Mesenchymal stem cell (in vitro differentiated cells and primary cell): ENCODE measurements around the gene ZNF669. TPM values are rescaled to one million over a fixed set of nuclear protein-coding genes. Genes with fewer than 3 reads are reported as not detected.
A peak's percentile ranks its signal among the peaks of the same experiment; 100 is the strongest.
"Not testable (repeated sequence)": the region's sequence is repeated elsewhere in the genome, so short reads cannot be mapped to it uniquely, and the experiment has no call there.

Experiments used
- DNase-seq: peaks from one replicate; pipeline ENCODE4 v3.0.0-alpha.2; 2013
- H2AFZ ChIP-seq: one replicate; pipeline ENCODE4 v1.6.1; 2013; ENCODE audit warnings: low read depth, mild to moderate bottlenecking, control low read depth, inconsistent platforms, low read length, moderate library complexity
- H2AK5ac ChIP-seq: 2 replicates; pipeline ENCODE4 v1.6.1; 2013; ENCODE audit warnings: low read length, moderate library complexity, mild to moderate bottlenecking, inconsistent platforms; ENCODE audit not compliant: severe bottlenecking
- H2BK120ac ChIP-seq: one replicate; pipeline ENCODE4 v1.6.1; 2013; ENCODE audit warnings: low read depth, mild to moderate bottlenecking, inconsistent platforms, low read length, moderate library complexity
- H2BK12ac ChIP-seq, 2 experiments: one replicate each; pipeline ENCODE4 v1.6.1; 2013; ENCODE audit warnings: inconsistent platforms in 2 of 2, low read length in 2 of 2, mild to moderate bottlenecking in 2 of 2, moderate library complexity in 2 of 2, control low read depth in 1 of 2
- H2BK15ac ChIP-seq: one replicate; pipeline ENCODE4 v1.6.1; 2013; ENCODE audit warnings: mild to moderate bottlenecking, low read depth, inconsistent platforms; ENCODE audit not compliant: poor library complexity, severe bottlenecking
- H2BK5ac ChIP-seq: 2 replicates; pipeline ENCODE4 v1.6.1; 2013; ENCODE audit warnings: low read depth, mild to moderate bottlenecking, low read length, control low read depth, inconsistent platforms; ENCODE audit not compliant: poor library complexity, severe bottlenecking
- H3K14ac ChIP-seq, 2 experiments: one replicate each; pipeline ENCODE4 v1.6.1; 2013; ENCODE audit warnings: inconsistent platforms in 2 of 2, low read length in 2 of 2, control low read depth in 1 of 2, mild to moderate bottlenecking in 1 of 2, moderate library complexity in 1 of 2
- H3K18ac ChIP-seq, 2 experiments: one replicate each; pipeline ENCODE4 v1.6.1; 2013; ENCODE audit warnings: inconsistent platforms in 2 of 2, low read length in 2 of 2, control low read depth in 1 of 2, low read depth in 1 of 2, mild to moderate bottlenecking in 1 of 2
- H3K23ac ChIP-seq, 2 experiments: one replicate each; pipeline ENCODE4 v1.6.1; 2013; ENCODE audit warnings: inconsistent platforms in 2 of 2, low read length in 2 of 2, mild to moderate bottlenecking in 2 of 2, moderate library complexity in 2 of 2, control low read depth in 1 of 2
- H3K27ac ChIP-seq: 2 replicates; pipeline ENCODE4 v1.5.1; 2013; ENCODE audit warnings: mild to moderate bottlenecking, moderate library complexity, low read length, control low read depth, inconsistent platforms; ENCODE audit not compliant: poor library complexity, severe bottlenecking
- H3K27me3 ChIP-seq, 2 experiments: 2 replicates each; pipeline versions ENCODE4 v1.6.1 to v1.7.0; 2013; ENCODE audit warnings: low read length in 2 of 2, mild to moderate bottlenecking in 2 of 2, moderate library complexity in 2 of 2, control low read depth in 1 of 2, inconsistent platforms in 1 of 2; ENCODE audit not compliant: control insufficient read depth in 1 of 2, insufficient read depth in 1 of 2
- H3K36me3 ChIP-seq, 2 experiments: 2 replicates each; pipeline versions ENCODE4 v1.6.1 to v1.7.0; 2013; ENCODE audit warnings: low read length in 2 of 2, control low read depth in 1 of 2, inconsistent platforms in 1 of 2, low read depth in 1 of 2, mild to moderate bottlenecking in 1 of 2; ENCODE audit not compliant: insufficient read depth in 2 of 2, control insufficient read depth in 1 of 2
- H3K4ac ChIP-seq, 2 experiments: one replicate each; pipeline ENCODE4 v1.6.1; 2013; ENCODE audit warnings: inconsistent platforms in 2 of 2, low read length in 2 of 2, mild to moderate bottlenecking in 2 of 2, moderate library complexity in 2 of 2, control low read depth in 1 of 2, low read depth in 1 of 2
- H3K4me1 ChIP-seq: 2 replicates; pipeline ENCODE4 v1.6.1; 2013; ENCODE audit warnings: low read depth, low read length, control low read depth; ENCODE audit not compliant: control insufficient read depth, insufficient read depth
- H3K4me2 ChIP-seq: 2 replicates; pipeline ENCODE4 v1.6.1; 2013; ENCODE audit warnings: low read length, mild to moderate bottlenecking, inconsistent platforms; ENCODE audit not compliant: poor library complexity, severe bottlenecking
- H3K4me3 ChIP-seq, 2 experiments: 2 replicates each; pipeline versions ENCODE4 v1.5.1 to v1.7.0; 2013; ENCODE audit warnings: low read length in 2 of 2, mild to moderate bottlenecking in 2 of 2, control low read depth in 1 of 2, low read depth in 1 of 2; ENCODE audit not compliant: insufficient read depth in 1 of 2
- H3K79me1 ChIP-seq: replicated peaks from 2 replicates; pipeline ENCODE4 v1.6.1; 2013; ENCODE audit warnings: mild to moderate bottlenecking, control low read depth, low read length, inconsistent platforms; ENCODE audit not compliant: poor library complexity, severe bottlenecking
- H3K9ac ChIP-seq: 2 replicates; pipeline ENCODE4 v1.7.0; 2013; ENCODE audit warnings: mild to moderate bottlenecking, low read length, moderate library complexity
- H3K9me3 ChIP-seq: 2 replicates; pipeline ENCODE4 v1.7.0; 2013; ENCODE audit warnings: mild to moderate bottlenecking, low read length; ENCODE audit not compliant: control insufficient read depth
- H4K8ac ChIP-seq: one replicate; pipeline ENCODE4 v1.6.1; 2013; ENCODE audit warnings: inconsistent platforms, mild to moderate bottlenecking, low read length, moderate library complexity
- H4K91ac ChIP-seq: one replicate; pipeline ENCODE4 v1.6.1; 2013; ENCODE audit warnings: mild to moderate bottlenecking, low read length, inconsistent platforms
- WGBS: methylation state at CpG from one replicate; pipeline ENCODE4 v1.1.7; 2013; ENCODE audit warnings: mixed read lengths; 5-methylcytosine and 5-hydroxymethylcytosine counted together
- polyA plus RNA-seq, 2 experiments: library from polyadenylated mRNA; stranded (reverse); fragments of 200-250 nt; gene quantifications; one replicate each; pipeline ENCODE4 v1.2.3, GENCODE V29; 2013

Gene ZNF669
- polyA plus RNA-seq (2013, experiment 1 of 2), result 3.9 TPM
- polyA plus RNA-seq (2013, experiment 2 of 2), result 3.8 TPM

- Histone ChIP-seq H2BK5ac (peak within 1 kb of the TSS; percentile 87), H2BK120ac (peak within 1 kb of the TSS; percentile 54), H4K91ac (peak within 1 kb of the TSS; percentile 65), H3K9me3 (peaks cover 29% of the 10 kb centered on the region), H3K4me1 (no peaks in the 10 kb centered on the region), H3K4me2 (peak within 1 kb of the TSS; percentile 73), H3K27me3 (no peaks in the 10 kb centered on the region), H2AK5ac (no peak within 1 kb of the TSS), H3K14ac (peak within 1 kb of the TSS in 1 of 2 experiments; percentile 97), H3K4ac (peak within 1 kb of the TSS; percentile 71 to 73), H3K27ac (peak within 1 kb of the TSS; percentile 92), H3K18ac (peak within 1 kb of the TSS; percentile 72 to 89), H3K23ac (peak within 1 kb of the TSS in 1 of 2 experiments; percentile 96), H2AFZ (peak within 1 kb of the TSS; percentile 86), H3K79me1 (peaks cover 11% of the 10 kb centered on the region), H2BK15ac (peak within 1 kb of the TSS; percentile 30), H4K8ac (peak within 1 kb of the TSS; percentile 78), H3K9ac (peak within 1 kb of the TSS; percentile 97), H2BK12ac (peak within 1 kb of the TSS in 1 of 2 experiments; percentile 77), H3K4me3 (peak within 1 kb of the TSS; percentile 92 to 99), H3K36me3 (peaks cover 15 to 29% of the 10 kb centered on the region in 2 experiments)
- peak; percentile 97 for DNase-seq
- under 1% methylated on average over 49 of the region's 58 CpGs for WGBS
These were observed at the start of gene ZNF669 for GRCh38 chr1:247103859-247104591. Gene ZNF669 (minus strand): TSS chr1:247104356. CDS start chr1:247104199, 157 bp downstream.

- Histone ChIP-seq H2AK5ac (no peak overlapping the region), H3K4me3 (peak overlapping the region in 1 of 2 experiments; percentile 19), H3K4me2 (no peak overlapping the region), H4K91ac (no peak overlapping the region), H3K27me3 (no peaks in the 10 kb centered on the region), H3K14ac (no peak overlapping the region), H3K9ac (no peak overlapping the region), H3K4me1 (no peaks in the 10 kb centered on the region), H2BK5ac (no peak overlapping the region), H2BK120ac (no peak overlapping the region), H4K8ac (no peak overlapping the region), H2AFZ (no peak overlapping the region), H3K18ac (no peak overlapping the region), H3K23ac (no peak overlapping the region), H3K36me3 (peaks cover 18% of the 10 kb centered on the region in 2 experiments), H3K9me3 (peaks cover 84% of the 10 kb centered on the region), H3K4ac (no peak overlapping the region), H3K79me1 (peaks cover 41% of the 10 kb centered on the region), H3K27ac (no peak overlapping the region), H2BK15ac (no peak overlapping the region), H2BK12ac (no peak overlapping the region)
- WGBS, result 96% methylated on average over 2 of the region's 2 CpGs
- DNase-seq, result no peak
These were observed 43.6 kb upstream of the ZNF669 start for GRCh38 chr1:247147781-247148180.

GRCh38 chr1:247147120-247147519, 43.0 kb upstream of the ZNF669 start:
- WGBS, result 93% methylated on average over 10 of the region's 10 CpGs
- peaks cover 41% of the 10 kb centered on the region for H3K79me1 ChIP-seq
- not testable (repeated sequence) for H2BK5ac ChIP-seq, H3K9ac ChIP-seq, H3K23ac ChIP-seq, H2BK15ac ChIP-seq, H4K8ac ChIP-seq, H3K4me2 ChIP-seq, H3K14ac ChIP-seq, H3K27me3 ChIP-seq, H3K4me1 ChIP-seq, H4K91ac ChIP-seq, H2AFZ ChIP-seq, H3K27ac ChIP-seq, H3K18ac ChIP-seq, H3K4ac ChIP-seq, H2BK12ac ChIP-seq, DNase-seq, H2BK120ac ChIP-seq, H2AK5ac ChIP-seq
- H3K9me3 ChIP-seq, result peaks cover 84% of the 10 kb centered on the region
- H3K4me3 ChIP-seq, result peak overlapping the region in 1 of 2 experiments; percentile 3
- peaks cover 15 to 16% of the 10 kb centered on the region in 2 experiments for H3K36me3 ChIP-seq

- Histone ChIP-seq H3K4me1 (no peaks in the 10 kb centered on the region), H4K91ac (no peak overlapping the region), H2AK5ac (no peak overlapping the region), H3K27me3 (no peaks in the 10 kb centered on the region), H3K14ac (no peak overlapping the region), H3K79me1 (peaks cover 44% of the 10 kb centered on the region), H3K36me3 (peaks cover 15 to 20% of the 10 kb centered on the region in 2 experiments), H2BK120ac (no peak overlapping the region), H3K9ac (no peak overlapping the region), H3K4ac (no peak overlapping the region), H2BK5ac (no peak overlapping the region), H2BK12ac (no peak overlapping the region), H3K27ac (no peak overlapping the region), H2AFZ (no peak overlapping the region), H2BK15ac (no peak overlapping the region), H3K4me2 (no peak overlapping the region), H3K9me3 (peaks cover 84% of the 10 kb centered on the region), H3K4me3 (peak overlapping the region in 1 of 2 experiments; percentile 3), H3K23ac (no peak overlapping the region), H4K8ac (no peak overlapping the region), H3K18ac (no peak overlapping the region)
- no peak for DNase-seq
- WGBS, result 96% methylated on average over 3 of the region's 3 CpGs
These were observed 42.5 kb upstream of the ZNF669 start for GRCh38 chr1:247146671-247147070.
